Gastrocnemius medialis (tissue), 4 donors: Measurements from ENCODE around the gene UMPS. TPM values are rescaled to one million over a fixed set of nuclear protein-coding genes. Genes with fewer than 3 reads are reported as not detected.

ENCODE experiments used
- ATAC-seq, 2 donors: fragments of 150-250 bp; one replicate each; pipeline ENCODE4 v1.9.1; 2016
- DNase-seq, 2 donors: peaks; one replicate each; pipeline ENCODE4 v3.0.0-alpha.2; 2019
- H3K27ac ChIP-seq, 4 donors: fragments of 200-600 bp; sonication (generic); 1 replicate in 1 of 4; 2 replicates in 3 of 4; pipeline ENCODE4 v1.5.1; 2016 to 2018; ENCODE audit warnings: mild to moderate bottlenecking in 2 of 4, moderate library complexity in 1 of 4
- H3K27me3 ChIP-seq, 3 donors: fragments of 200-600 bp; sonication (generic) in 2 of 3; 1 replicate in 1 of 3; 2 replicates in 2 of 3; pipeline versions ENCODE4 v1.5.1 to v1.6.0; 2016 to 2019; ENCODE audit warnings: mild to moderate bottlenecking in 1 of 3, moderate library complexity in 1 of 3
- H3K36me3 ChIP-seq, 2 donors: fragments of 200-600 bp; sonication (generic) in 1 of 2; one replicate each; pipeline ENCODE4 v1.5.1; 2017 to 2018
- H3K4me1 ChIP-seq, 2 donors: fragments of 200-600 bp; sonication (generic) in 1 of 2; one replicate each; pipeline ENCODE4 v1.5.1; 2016 to 2017; ENCODE audit warnings: mild to moderate bottlenecking in 2 of 2
- H3K4me3 ChIP-seq, 4 donors: fragments of 200-600 bp; sonication (generic) in 3 of 4; 1 replicate in 1 of 4; 2 replicates in 3 of 4; pipeline ENCODE4 v1.5.1; 2016 to 2019; ENCODE audit warnings: mild to moderate bottlenecking in 2 of 4
- H3K9me3 ChIP-seq, 3 donors: fragments of 200-600 bp; sonication (generic) in 2 of 3; 1 replicate in 1 of 3; 2 replicates in 2 of 3; pipeline ENCODE4 v1.5.1; 2016 to 2019
- POLR2A ChIP-seq, 2 donors: fragments of 450-650 bp; IDR thresholded peaks; one replicate each; pipeline ENCODE4 v1.6.1; 2017; ENCODE audit warnings: antibody characterized with exemption in 2 of 2, mild to moderate bottlenecking in 2 of 2, moderate library complexity in 2 of 2
- in situ Hi-C, 4 donors: fragments of 200-750 bp; cut with MboI; loops; one replicate each; pipeline versions ENCODE4 v1.15.0 to v1.8.0; 2017; ENCODE audit warnings: low sequenced_read_pairs in 4 of 4
- intact Hi-C: fragments of 100-400 bp; cut with DNase I; formaldehyde crosslinking; loops from one replicate; pipeline ENCODE4 v1.15.1; 2023; ENCODE audit warnings: low total_unique reads
- microRNA counts, 2 donors: library from miRNA; unstranded; fragments of <30 nt; microRNA quantifications; one replicate each; lab custom pipeline; 2016
- microRNA-seq, 2 donors: library from miRNA; unstranded; fragments of <30 nt; microRNA quantifications; one replicate each; pipeline ENCODE4, GENCODE V29; 2016; ENCODE audit warnings: borderline replicate concordance in 2 of 2
- total RNA-seq, 4 donors: library from RNA; depleted of rRNA; stranded (reverse); fragments of >200 nt; gene quantifications; one replicate each; pipeline versions ENCODE4 v1.1.0 to v1.2.3, GENCODE V29; 2016
- TF ChIP-seq, protein P1 (sequence below), 5 experiments: fragments of 450-650 bp in 3 of 5; fragments of 200-600 bp in 2 of 5; sonication (generic) in 2 of 5; IDR thresholded peaks in 4 of 5; conservative IDR thresholded peaks in 1 of 5; 1 replicate in 4 of 5; 2 replicates in 1 of 5; pipeline ENCODE4 v1.5.1; 2016 to 2019; ENCODE audit warnings: antibody characterized with exemption in 5 of 5, mild to moderate bottlenecking in 3 of 5, moderate library complexity in 3 of 5

The UMPS gene
- total RNA-seq, 4 donors from 2014 or later, result 2.2 to 7.6 (median 6.2) TPM

DNA sequence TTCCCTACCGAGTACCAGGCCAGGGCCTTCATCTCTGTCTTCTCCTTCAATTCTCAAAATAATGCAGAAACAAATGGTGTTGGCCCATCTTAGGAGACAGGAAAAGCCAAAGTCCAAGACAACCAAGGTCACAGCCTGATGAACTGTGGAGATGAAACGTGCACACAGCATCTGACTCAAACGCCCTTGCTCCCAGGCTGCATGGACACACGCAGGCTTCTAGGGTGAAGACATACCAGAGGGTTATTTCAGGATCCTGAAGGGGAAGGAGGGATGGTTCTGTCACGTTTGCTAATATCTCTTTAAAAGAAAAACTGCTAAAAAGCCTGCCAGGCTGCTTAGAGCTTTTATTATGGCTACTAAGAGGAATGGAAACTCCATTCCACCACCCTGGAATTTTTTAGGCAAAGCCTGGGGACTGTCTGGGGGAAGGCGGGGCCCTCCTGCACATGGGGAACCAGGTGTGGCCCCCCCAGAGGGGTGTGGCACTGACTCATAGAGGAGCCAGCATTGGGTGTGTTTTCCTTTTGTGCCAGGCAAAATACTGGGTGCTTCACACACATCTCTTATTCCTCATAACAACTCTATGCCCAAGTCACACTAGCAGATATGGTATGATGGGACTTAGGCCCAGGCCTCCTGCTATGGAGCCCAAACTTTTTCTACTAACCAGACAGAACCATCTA lies 62.9 kb downstream of the UMPS start:
- no peak for ATAC-seq
- Histone ChIP-seq H3K27ac (peak overlapping the region in 3 of 4 donors; percentile 51 to 53 (median 51)), H3K36me3 (peaks cover 0 to 10% of the 10 kb centered on the region in 2 donors), H3K27me3 (no peaks in the 10 kb centered on the region), H3K9me3 (no peaks in the 10 kb centered on the region), H3K4me3 (no peak overlapping the region), H3K4me1 (peaks cover 15 to 16% of the 10 kb centered on the region in 2 donors)
- in situ Hi-C loops (no loop called here), intact Hi-C loops (no loop called here)
- DNase-seq, result no peak
- no peak for TF ChIP-seq POLR2A (IDR thresholded peaks at IDR 0.05)
- TF ChIP-seq, protein P1, sequence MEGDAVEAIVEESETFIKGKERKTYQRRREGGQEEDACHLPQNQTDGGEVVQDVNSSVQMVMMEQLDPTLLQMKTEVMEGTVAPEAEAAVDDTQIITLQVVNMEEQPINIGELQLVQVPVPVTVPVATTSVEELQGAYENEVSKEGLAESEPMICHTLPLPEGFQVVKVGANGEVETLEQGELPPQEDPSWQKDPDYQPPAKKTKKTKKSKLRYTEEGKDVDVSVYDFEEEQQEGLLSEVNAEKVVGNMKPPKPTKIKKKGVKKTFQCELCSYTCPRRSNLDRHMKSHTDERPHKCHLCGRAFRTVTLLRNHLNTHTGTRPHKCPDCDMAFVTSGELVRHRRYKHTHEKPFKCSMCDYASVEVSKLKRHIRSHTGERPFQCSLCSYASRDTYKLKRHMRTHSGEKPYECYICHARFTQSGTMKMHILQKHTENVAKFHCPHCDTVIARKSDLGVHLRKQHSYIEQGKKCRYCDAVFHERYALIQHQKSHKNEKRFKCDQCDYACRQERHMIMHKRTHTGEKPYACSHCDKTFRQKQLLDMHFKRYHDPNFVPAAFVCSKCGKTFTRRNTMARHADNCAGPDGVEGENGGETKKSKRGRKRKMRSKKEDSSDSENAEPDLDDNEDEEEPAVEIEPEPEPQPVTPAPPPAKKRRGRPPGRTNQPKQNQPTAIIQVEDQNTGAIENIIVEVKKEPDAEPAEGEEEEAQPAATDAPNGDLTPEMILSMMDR (IDR thresholded peaks at IDR 0.05 in 4 of 5, conservative IDR thresholded peaks at IDR 0.05 in 1 of 5), result no peak

DNA sequence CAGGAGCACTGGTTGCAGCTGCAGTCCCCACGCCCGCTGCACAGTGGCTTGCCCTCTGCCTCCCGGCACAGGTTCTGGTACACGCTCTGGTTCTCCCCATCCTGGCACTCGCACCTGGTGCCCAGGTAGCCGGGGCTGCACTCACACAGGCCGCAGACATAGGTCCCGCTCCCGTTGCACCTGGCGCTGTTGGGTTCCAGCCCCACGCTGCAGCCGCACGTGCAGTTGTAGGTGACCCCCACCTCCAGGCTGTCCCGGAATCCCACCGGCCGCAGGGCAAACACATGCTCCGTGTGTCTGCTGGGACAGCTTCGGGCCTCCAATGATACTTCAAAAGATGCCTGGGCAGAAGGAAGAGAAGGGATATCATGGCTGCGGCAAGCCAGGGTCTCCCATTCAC lies 66.2 kb downstream of the UMPS start:
- TF ChIP-seq, protein P1 (IDR thresholded peaks at IDR 0.05 in 4 of 5, conservative IDR thresholded peaks at IDR 0.05 in 1 of 5), result no peak
- no peak for TF ChIP-seq POLR2A (IDR thresholded peaks at IDR 0.05)
- Histone ChIP-seq H3K4me1 (peaks cover 27 to 28% of the 10 kb centered on the region in 2 donors), H3K9me3 (no peaks in the 10 kb centered on the region), H3K27ac (no peak overlapping the region), H3K36me3 (peaks cover 0 to 10% of the 10 kb centered on the region in 2 donors), H3K4me3 (no peak overlapping the region), H3K27me3 (no peaks in the 10 kb centered on the region)
- intact Hi-C loops, result no loop called here
- no peak for ATAC-seq
- DNase-seq, result no peak
- in situ Hi-C loops, result no loop called here

DNA sequence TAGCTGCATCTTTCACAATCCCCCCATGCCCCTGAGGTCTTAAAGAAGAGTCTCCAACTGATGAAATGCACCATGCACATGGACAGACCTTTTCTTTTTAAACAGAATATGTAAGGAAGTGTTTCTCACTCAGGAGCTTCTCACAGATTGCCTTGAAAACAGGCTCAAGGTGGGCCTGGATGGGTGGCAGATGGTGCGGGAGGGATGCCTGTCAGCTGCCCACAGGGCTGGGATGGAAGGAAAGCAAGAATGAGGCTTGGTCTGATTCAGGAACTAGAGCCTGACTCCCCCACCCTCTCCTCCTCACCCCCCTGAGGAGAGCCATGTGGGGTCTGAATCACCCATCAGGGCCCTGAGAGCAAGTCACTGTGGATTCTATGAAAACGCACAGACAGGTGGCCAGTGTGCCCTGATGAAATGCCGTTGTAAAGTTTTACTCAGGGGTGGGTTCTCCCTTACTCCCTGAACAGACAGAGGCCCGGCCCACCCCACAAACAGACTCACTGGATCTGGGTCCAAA lies 67.2 kb downstream of the UMPS start:
- DNase-seq, result no peak
- intact Hi-C loops, result no loop called here
- H3K27ac ChIP-seq, result no peak overlapping the region
- ATAC-seq, result no peak
- peaks cover 24 to 34% of the 10 kb centered on the region in 2 donors for H3K4me1 ChIP-seq
- TF ChIP-seq, protein P1 (IDR thresholded peaks at IDR 0.05 in 4 of 5, conservative IDR thresholded peaks at IDR 0.05 in 1 of 5), result no peak
- no peak for TF ChIP-seq POLR2A (IDR thresholded peaks at IDR 0.05)
- H3K9me3 ChIP-seq, result no peaks in the 10 kb centered on the region
- H3K27me3 ChIP-seq, result no peaks in the 10 kb centered on the region
- in situ Hi-C loops, result no loop called here
- no peak overlapping the region for H3K4me3 ChIP-seq
- peaks cover 0 to 10% of the 10 kb centered on the region in 2 donors for H3K36me3 ChIP-seq

MicroRNAs within 50 kb of the gene (microRNA counts, 767-probe panel; counts per million panel counts)
- microRNA hsa-miR-544b (lab: Ali Mortazavi, UCI), result 356 to 448 counts per million in 2 donors

Small RNAs within 50 kb of the gene (microRNA-seq; reads per million reads assigned to microRNA genes)
- gene MIR544B, result 0 to 1.2 reads per million in 2 donors

Other genes with a start within 250 kb of the UMPS start
- gene ITGB5, start 156.9 kb downstream of the UMPS start, total RNA-seq, result 100 to 1,000 TPM in 1 of 4 donors, 10 to 100 TPM in 3; 35.2 to 101 (median 71.3) TPM
- gene MUC13, start 204.3 kb downstream of the UMPS start, total RNA-seq, result 1 to 10 TPM in 1 of 4 donors, not detected in 3; 1.7 TPM